Activated CD8-positive, alpha-beta memory T cell treated with anti-CD3 and anti-CD28 coated beads, Interleukin-2, amount 50 U/mL, for 48 hours (primary cell): ENCODE results near the gene RNF112.
"Not testable (repeated sequence)": the region's sequence is repeated elsewhere in the genome, so short reads cannot be mapped to it uniquely, and the experiment has no call there.

ENCODE experiments used
- DNase-seq: peaks from one replicate; pipeline ENCODE4 v3.0.0-alpha.2; 2020

Gene RNF112

DNA sequence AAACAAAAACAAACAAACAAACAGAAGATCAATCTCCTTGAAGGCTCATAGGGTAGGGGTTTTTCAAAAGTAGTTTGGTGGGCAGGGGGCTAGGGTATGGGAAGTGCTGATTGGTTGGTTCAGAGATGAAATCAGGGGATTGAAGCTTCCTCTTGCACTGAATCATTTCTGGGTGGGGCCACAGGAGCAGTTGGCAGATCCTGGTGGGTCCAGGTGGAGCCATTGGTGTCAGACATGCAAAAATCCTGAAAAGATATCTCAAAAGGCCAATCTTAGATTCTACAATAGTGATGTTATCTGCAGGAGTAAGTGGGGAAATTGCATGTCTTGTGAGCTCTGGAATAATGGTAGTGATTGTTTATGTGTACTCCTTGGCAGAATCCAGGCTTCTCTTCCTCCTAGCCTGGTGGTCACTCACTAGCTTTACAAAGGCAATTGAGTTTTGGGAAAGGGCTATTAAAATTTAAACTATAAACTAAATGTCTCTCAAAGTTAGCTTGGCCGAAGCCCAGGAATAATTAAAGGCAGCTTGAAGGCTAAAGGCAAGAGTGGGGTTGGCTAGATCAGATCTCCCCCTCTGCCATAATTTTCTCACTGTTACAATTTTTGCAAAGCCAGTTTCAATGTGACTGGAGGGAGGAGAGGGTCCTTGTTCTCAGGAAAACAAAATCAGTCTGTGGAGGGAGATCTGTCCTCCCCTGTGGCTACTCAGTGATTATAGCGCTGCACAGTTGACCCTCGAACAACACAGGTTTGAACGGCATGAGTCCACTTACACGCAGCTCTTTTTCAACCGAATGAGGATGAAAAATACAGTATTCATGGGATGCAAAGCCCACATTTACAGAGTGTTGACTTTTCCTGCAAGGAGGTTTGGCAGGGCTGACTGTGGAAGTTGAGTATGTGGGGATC is 45.2 kb downstream of the RNF112 start:
- no peak for DNase-seq

DNA sequence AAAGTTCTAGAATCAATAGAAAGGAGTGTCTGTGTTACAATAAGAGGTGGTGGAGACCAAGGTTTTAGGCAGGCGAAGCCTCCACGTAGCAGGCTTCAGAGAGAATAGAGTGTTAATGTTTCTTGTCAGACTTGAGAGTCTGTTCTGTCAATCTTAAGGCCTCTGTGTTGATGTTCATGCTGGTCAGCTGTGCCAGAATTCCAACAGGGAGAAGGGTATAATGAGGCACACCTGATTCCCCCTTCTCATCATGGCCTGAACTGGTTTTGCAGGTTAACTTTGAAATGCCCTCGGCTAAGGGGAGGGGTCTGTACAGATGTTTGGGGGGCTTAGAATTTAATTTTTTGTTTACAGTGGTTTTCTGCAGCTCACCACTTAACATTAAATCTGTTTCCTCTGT is 46.0 kb downstream of the RNF112 start:
- DNase-seq, result no peak

DNA sequence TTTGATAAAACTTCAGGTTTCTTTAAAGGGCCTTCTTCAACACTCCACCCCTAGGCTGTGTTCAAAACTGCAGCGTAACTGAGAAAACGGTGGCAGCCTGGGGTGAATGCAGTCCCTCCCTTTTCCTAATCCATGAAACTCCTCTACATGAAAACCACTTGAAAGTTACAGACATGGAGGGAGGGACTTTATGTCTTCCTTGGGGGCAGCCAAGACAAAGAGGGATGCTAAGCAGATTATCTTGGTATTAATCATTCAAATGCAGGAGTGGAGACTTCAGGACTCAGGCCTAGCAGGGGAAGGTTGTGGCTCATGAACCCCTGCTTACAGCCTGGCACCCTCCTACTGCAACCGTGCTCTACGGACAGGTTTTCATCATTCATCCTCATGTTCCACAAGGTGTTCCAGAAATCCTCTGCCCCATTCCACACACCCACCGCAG is 46.8 kb downstream of the RNF112 start:
- no peak for DNase-seq

DNA sequence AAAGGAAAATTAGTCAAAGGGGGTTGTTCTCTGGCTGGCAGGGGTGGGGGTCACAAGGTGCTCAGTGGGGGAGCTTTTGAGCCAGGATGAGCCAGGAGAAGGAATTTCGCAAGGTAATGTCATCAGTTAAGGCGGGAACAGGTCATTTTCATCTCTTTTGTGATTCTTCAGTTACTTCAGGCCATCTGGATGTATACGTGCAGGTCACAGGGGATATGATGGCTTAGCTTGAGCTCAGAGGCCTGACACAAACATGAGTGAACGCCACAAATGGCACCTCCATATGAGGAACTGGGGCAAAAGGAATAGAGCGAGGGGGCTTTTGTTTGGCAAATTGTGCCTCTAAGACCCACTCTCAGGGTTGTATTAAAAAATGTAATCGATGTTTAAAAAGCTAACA is 47.4 kb downstream of the RNF112 start:
- not testable (repeated sequence) for DNase-seq

DNA sequence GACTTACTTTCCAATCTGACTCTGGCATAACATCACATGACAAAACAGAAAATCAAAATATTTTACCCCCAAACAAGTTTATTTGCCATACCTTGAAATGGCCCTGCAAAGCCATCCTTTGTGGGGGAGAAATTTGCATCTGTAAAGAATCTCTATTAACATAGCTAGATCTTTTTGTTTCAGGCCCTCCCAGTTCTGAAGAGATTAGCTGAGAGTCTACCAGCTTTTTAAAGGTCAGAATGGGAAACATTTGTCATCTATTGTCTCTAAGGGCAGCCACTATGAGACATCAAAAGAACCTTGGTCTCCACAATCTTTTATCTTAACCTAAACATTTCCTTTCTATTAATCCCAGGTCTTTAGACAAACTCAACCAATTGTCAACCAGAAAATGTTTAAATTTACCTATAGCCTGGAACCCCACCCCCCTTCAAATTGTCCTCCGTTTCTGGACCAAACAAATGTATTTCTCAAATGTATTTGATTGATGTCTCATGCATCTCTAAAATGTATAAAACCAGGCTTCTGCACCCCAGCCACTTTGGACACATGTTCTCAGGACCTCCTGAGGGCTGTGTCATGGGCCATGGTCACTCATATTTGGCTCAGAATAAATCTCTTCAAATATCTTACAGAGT is 48.1 kb downstream of the RNF112 start:
- not testable (repeated sequence) for DNase-seq

DNA sequence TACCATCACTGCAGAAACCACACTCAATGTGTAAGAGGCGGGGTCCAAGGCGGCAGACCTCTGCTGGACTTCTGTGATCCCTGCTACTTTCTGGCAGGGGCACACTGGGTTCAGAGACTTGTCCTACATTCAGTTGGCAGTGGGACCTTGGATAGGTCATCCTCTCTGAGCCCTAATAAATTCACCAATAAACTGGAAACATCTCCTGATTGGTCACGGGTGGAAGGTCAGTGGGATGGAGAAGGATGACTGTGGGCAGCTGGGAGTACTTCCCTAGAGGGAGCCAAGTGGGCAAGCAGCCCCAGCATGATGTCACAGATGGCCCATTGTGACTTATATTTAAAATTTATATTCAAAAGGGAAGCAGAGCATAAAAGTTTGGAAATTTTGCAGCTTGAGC is 49.7 kb downstream of the RNF112 start:
- no peak for DNase-seq

DNA sequence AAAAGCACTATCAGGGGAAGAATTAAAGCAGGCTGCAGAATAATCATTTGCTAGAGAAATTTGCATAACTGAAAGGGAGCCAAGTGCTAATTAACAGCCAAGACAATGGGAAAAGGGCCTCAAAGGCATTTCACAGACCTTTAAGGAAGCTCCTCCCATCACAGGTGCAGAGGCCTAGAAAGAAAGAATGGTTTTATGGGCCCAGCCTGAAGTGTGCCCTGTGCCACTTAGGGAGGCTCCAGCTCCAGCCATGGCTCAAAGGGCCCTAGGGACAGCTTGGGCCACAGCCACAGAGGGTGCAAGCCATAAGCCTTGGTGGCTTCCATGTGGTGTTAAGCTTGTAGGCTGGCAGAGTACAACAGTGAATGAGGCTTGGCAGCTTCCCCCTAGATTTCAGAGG is 50.1 kb downstream of the RNF112 start:
- no peak for DNase-seq

DNA sequence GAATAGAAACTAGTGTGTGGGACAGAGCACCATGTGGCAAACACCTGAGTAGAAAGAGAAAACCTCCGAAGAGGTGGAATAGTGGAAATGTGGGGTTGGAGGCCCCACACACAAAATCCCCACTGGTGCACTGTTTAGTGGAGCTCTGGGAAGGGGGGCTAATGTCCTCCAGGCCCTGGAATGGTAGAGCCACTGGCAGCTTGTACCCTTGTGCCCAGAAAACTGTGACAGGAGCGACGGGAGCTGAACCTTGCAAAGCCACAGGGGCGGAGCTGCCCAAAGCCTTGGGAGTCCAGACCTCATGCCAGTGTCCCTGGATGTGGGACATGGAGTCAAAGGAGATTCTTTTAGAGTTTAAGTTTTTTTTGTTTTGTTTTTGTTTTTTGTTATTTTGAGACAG is 50.6 kb downstream of the RNF112 start:
- no peak for DNase-seq

DNA sequence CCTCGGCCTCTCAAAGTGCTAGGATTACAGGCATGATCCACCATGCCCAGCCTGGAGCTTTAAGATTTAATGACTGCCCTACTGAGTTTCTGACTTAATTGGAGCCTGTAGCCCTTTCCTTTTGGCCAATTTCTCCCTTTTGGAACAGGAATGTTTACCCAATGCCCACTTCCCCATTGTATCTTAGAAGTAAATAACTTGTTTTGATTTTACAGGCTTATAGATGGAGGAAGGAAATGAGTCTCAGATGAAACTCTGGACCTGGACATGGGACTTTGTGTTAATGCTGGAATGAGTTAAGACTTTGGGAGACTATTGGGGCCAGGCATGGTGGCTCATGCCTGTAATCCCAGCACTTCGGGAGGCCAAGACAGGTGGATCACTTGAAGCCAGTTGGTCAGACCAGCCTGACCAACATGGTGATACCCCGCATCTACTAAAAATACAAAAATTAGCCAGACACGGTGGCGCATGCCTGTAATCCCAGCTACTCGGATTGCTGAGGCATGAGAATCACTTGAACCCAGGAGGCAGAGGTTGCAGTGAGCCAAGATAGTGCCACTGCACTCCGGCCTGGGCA is 51.5 kb downstream of the RNF112 start:
- not testable (repeated sequence) for DNase-seq

DNA sequence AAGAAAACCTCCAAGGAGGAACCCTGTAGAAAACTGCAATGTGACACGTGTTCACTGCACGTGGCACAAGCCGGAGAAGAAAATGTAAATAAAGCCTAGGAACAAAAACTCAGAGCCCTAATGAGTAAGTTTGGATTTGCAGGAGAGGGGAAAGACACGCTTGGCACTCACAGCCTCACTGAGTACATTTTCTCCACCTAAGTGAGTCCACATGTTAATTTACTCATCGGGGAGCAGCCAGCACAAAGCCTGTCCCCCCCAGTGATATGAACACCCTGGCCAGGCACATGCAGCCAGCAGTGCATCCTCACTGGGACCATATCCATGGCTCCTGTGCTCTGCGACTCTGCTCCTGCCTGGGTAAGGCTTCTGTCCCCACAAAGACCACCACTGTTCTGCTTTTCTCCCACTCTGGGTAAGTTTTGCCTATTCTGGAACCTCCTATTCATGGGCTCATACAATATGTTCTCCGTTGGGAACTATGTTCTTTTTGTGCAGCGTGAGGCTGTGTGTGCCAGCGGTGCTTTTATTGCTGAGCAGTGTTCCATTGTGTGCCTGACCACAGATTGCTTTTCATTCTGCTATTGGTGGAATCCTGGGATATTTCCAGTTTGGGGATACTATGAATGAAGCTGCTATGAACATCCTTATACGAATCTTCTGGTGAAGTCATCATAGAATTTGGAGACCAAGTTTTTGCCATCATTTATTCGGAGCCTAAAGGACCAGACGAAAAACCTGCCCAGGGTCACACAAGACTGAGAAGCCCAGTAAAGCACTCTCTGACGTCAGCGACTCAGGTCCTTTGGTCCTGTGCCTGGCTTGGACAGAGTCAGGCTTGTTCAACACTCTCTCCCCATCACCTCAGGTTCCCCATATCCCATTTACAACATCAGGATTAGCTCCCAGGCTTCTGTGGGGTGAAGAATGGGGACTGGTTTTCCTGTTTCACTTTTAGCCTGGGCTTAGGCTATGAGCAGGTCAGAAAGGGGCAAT is 53.3 kb downstream of the RNF112 start:
- peak; percentile 30 for DNase-seq
